HFF-Myc (cell line): Measurements from ENCODE around the gene FUCA1.

ENCODE experiments used
- DNase-seq: peaks from one replicate; pipeline ENCODE4 v3.0.0-alpha.2; 2011; ENCODE audit warnings: low read depth; ENCODE audit errors: extremely low read depth
- H3K4me3 ChIP-seq: replicated peaks from 2 replicates; pipeline ENCODE4 v1.5.1; 2011; ENCODE audit warnings: low read depth, mild to moderate bottlenecking, control low read depth, low read length
- CTCF ChIP-seq: IDR thresholded peaks from 2 replicates; pipeline ENCODE4 v1.5.1; 2012; ENCODE audit warnings: mild to moderate bottlenecking, low read depth, low read length, control low read depth; ENCODE audit errors: missing control alignments

The FUCA1 gene

GRCh38 chr1:23910553-23911246, 42.6 kb upstream of the FUCA1 start:
- no peak for TF ChIP-seq CTCF
- no peak overlapping the region for H3K4me3 ChIP-seq
- DNase-seq = no peak

- DNase-seq = no peak
- no peak overlapping the region for H3K4me3 ChIP-seq
- TF ChIP-seq CTCF = no peak
Measured at GRCh38 chr1:23910144-23910543, 42.1 kb upstream of the FUCA1 start.

- TF ChIP-seq CTCF = no peak
- no peak for DNase-seq
- H3K4me3 ChIP-seq = no peak overlapping the region
Measured at GRCh38 chr1:23909412-23909811, 41.3 kb upstream of the FUCA1 start.

- DNase-seq = no peak
- no peak for TF ChIP-seq CTCF
- H3K4me3 ChIP-seq = no peak overlapping the region
Measured at GRCh38 chr1:23908453-23909341, 40.6 kb upstream of the FUCA1 start.

- no peak overlapping the region for H3K4me3 ChIP-seq
- no peak for DNase-seq
- no peak for TF ChIP-seq CTCF
Measured at GRCh38 chr1:23906731-23907130, 38.6 kb upstream of the FUCA1 start.

- no peak overlapping the region for H3K4me3 ChIP-seq
- no peak for DNase-seq
- TF ChIP-seq CTCF = no peak
Measured at GRCh38 chr1:23905461-23906025, 37.5 kb upstream of the FUCA1 start.
